ENCODE measurements around the gene EIF3M.

DNA sequence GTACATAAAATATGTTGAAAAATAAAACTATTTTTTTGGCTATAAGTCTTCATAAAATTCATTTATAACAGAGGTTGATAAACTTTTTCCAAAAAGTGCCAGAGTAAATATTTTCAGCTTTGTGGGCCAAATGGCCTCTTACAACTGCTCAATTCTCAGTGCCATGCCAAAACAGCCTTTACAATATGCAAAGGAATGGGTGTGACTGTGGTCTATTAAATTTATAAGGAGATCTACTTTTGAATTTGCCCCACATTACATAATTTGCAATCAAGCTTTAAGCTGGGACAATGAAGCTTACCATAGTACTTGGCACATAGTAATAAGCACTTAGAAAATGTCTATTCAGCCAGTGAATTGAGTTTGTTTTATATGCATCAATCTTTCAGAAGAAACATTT lies 22.6 kb downstream of the EIF3M start:
- TF ChIP-seq, protein P1, sequence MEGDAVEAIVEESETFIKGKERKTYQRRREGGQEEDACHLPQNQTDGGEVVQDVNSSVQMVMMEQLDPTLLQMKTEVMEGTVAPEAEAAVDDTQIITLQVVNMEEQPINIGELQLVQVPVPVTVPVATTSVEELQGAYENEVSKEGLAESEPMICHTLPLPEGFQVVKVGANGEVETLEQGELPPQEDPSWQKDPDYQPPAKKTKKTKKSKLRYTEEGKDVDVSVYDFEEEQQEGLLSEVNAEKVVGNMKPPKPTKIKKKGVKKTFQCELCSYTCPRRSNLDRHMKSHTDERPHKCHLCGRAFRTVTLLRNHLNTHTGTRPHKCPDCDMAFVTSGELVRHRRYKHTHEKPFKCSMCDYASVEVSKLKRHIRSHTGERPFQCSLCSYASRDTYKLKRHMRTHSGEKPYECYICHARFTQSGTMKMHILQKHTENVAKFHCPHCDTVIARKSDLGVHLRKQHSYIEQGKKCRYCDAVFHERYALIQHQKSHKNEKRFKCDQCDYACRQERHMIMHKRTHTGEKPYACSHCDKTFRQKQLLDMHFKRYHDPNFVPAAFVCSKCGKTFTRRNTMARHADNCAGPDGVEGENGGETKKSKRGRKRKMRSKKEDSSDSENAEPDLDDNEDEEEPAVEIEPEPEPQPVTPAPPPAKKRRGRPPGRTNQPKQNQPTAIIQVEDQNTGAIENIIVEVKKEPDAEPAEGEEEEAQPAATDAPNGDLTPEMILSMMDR (IDR thresholded peaks at IDR 0.05; ENCODE audit: low read depth, low read length, missing input control): no peak
- TF ChIP-seq YY1 (IDR thresholded peaks at IDR 0.05) (no peak), SP1 (IDR thresholded peaks at IDR 0.05) (no peak), EGR1 (IDR thresholded peaks at IDR 0.05; ENCODE audit: low read depth in 2 of 2) (no peak), FOXA1 (IDR thresholded peaks at IDR 0.05) (no peak), RXRA (IDR thresholded peaks at IDR 0.05) (no peak), TAF1 (conservative IDR thresholded peaks at IDR 0.05) (no peak)
- TF ChIP-seq, protein P2, sequence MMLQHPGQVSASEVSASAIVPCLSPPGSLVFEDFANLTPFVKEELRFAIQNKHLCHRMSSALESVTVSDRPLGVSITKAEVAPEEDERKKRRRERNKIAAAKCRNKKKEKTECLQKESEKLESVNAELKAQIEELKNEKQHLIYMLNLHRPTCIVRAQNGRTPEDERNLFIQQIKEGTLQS (IDR thresholded peaks at IDR 0.05): no peak

All from liver (tissue), 3 donors.